HL-60 (cell line): Measurements from ENCODE around the gene SPESP1.

Experiments used
- DNase-seq, 2 experiments: peaks; one replicate each; pipeline ENCODE4 v3.0.0-alpha.2; 2010 to 2020; ENCODE audit warnings: low read depth in 1 of 2, low spot score in 1 of 2
- H3K27ac ChIP-seq: fragments of 250-450 bp; sonication (Bioruptor Pico); replicated peaks from 2 replicates; pipeline ENCODE4 v1.5.1; 2020; ENCODE audit warnings: mild to moderate bottlenecking, moderate library complexity
- H3K27me3 ChIP-seq: fragments of 250-450 bp; sonication (Bioruptor Pico); 2 replicates; pipeline ENCODE4 v1.5.1; 2021; ENCODE audit warnings: mild to moderate bottlenecking, moderate library complexity; ENCODE audit not compliant: insufficient read depth, poor library complexity, severe bottlenecking
- H3K4me3 ChIP-seq: replicated peaks from 2 replicates; pipeline ENCODE4 v1.5.1; 2011; ENCODE audit warnings: mild to moderate bottlenecking, control low read depth, low read length; ENCODE audit not compliant: insufficient read depth
- CTCF ChIP-seq: IDR thresholded peaks from one replicate; pipeline ENCODE4 v1.5.1; 2011; ENCODE audit warnings: low read length, control low read depth, inconsistent platforms; ENCODE audit not compliant: insufficient read depth
- GABPA ChIP-seq: IDR thresholded peaks from 2 replicates; pipeline ENCODE4 v1.6.1; 2012; ENCODE audit warnings: low read depth
- POLR2AphosphoS5 ChIP-seq: IDR thresholded peaks from 2 replicates; pipeline ENCODE4 v1.6.1; 2012; ENCODE audit warnings: low read depth
- REST ChIP-seq: IDR thresholded peaks from 2 replicates; pipeline ENCODE4 v1.6.1; 2012; ENCODE audit warnings: low read depth; ENCODE audit not compliant: insufficient replicate concordance
- SPI1 ChIP-seq: IDR thresholded peaks from 2 replicates; pipeline ENCODE4 v1.6.1; 2012; ENCODE audit warnings: low read depth, mild to moderate bottlenecking, borderline replicate concordance

The SPESP1 gene

GRCh38 chr15:68935400-68935937 is 5.1 kb downstream of the SPESP1 start:
- DNase-seq: no peak
- H3K27ac ChIP-seq: no peak overlapping the region
- no peaks in the 10 kb centered on the region for H3K27me3 ChIP-seq
- no peak overlapping the region for H3K4me3 ChIP-seq
- TF ChIP-seq POLR2AphosphoS5 (no peak), CTCF (no peak), SPI1 (no peak), GABPA (no peak), REST (no peak)

DNA sequence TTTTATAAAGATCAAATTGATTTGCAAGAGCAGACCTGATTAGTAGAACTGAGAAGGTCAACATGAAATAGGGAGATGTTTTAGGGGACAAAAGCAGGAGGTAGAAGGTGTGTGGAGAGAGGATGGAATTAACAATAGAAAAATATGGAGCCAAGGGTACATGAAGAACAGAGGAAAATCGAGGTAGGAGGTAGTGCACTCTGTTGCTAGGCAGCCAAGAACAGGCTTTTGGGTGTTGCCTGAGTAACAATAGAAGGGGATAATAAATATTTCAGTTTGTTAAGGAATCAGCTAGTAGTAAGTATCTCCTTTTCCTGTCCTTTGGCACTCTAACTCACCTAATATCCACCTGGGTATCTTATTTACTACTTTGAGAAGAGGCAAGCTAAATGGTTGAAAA is 9.2 kb downstream of the SPESP1 start:
- Histone ChIP-seq H3K27me3 (no peaks in the 10 kb centered on the region), H3K27ac (no peak overlapping the region), H3K4me3 (no peak overlapping the region)
- no peak for TF ChIP-seq POLR2AphosphoS5
- TF ChIP-seq CTCF: no peak
- no peak for TF ChIP-seq SPI1
- TF ChIP-seq REST: no peak
- TF ChIP-seq GABPA: no peak
- DNase-seq: no peak

- DNase-seq: no peak
- Histone ChIP-seq H3K4me3 (no peak overlapping the region), H3K27me3 (no peaks in the 10 kb centered on the region), H3K27ac (no peak overlapping the region)
- no peak for TF ChIP-seq GABPA
- TF ChIP-seq SPI1: no peak
- TF ChIP-seq POLR2AphosphoS5: no peak
- no peak for TF ChIP-seq CTCF
- TF ChIP-seq REST: no peak
Observed at GRCh38 chr15:68951813-68952212, 21.5 kb downstream of the SPESP1 start.
